Transverse colon (tissue), 4 donors: ENCODE data around the gene RGS3.
A peak's percentile ranks its signal among the peaks of the same experiment; 100 is the strongest.

Experiments used
- CTCF ChIP-seq, 5 experiments: fragments of 200-600 bp in 3 of 5; fragments of 450-650 bp in 2 of 5; sonication (generic) in 3 of 5; IDR thresholded peaks; 1 replicate in 2 of 5; 2 replicates in 3 of 5; pipeline ENCODE4 v1.5.1; 2016 to 2017; ENCODE audit warnings: antibody characterized with exemption in 5 of 5, inconsistent platforms in 3 of 5, mild to moderate bottlenecking in 2 of 5, moderate library complexity in 1 of 5
- EP300 ChIP-seq: sonication (generic); formaldehyde crosslinking; IDR thresholded peaks from one replicate; pipeline ENCODE4 v1.6.1; 2017; ENCODE audit warnings: antibody characterized with exemption, low read depth
- POLR2A ChIP-seq: fragments of 450-650 bp; IDR thresholded peaks from one replicate; pipeline ENCODE4 v1.6.1; 2016; ENCODE audit warnings: antibody characterized with exemption, mild to moderate bottlenecking, moderate library complexity
- POLR2AphosphoS5 ChIP-seq, 3 donors: sonication (generic); formaldehyde crosslinking; IDR thresholded peaks; one replicate each; pipeline ENCODE4 v1.6.1; 2016; ENCODE audit warnings: antibody characterized with exemption in 3 of 3

GRCh38 chr9:113621309-113621791 is 157.8 kb downstream of the RGS3 start:
- TF ChIP-seq CTCF (IDR thresholded peaks at IDR 0.05) (no peak), EP300 (no peak), POLR2A (no peak), POLR2AphosphoS5 (IDR thresholded peaks at IDR 0.05) (peak; percentile 41 to 64 (median 45))
